DND-41 (cell line): ENCODE results near the gene KDM4F.
"Not testable (repeated sequence)": the region's sequence is repeated elsewhere in the genome, so short reads cannot be mapped to it uniquely, and the experiment has no call there.

Source experiments
- ATAC-seq: fragments of 200-7000 bp; cut with Tn5 transposase; 3 replicates; pipeline ENCODE4 v1.9.1; 2021; ENCODE audit warnings: low read depth; ENCODE audit not compliant: insufficient read depth
- DNase-seq: peaks from one replicate; pipeline ENCODE4 v3.0.0-alpha.2; 2020
- H2AFZ ChIP-seq: 2 replicates; pipeline ENCODE4 v1.6.0; 2012; ENCODE audit warnings: low read depth, low read length
- H3K27ac ChIP-seq: 2 replicates; pipeline ENCODE4 v1.5.1; 2012; ENCODE audit warnings: low read length, inconsistent platforms
- H3K27me3 ChIP-seq: fragments of 200-600 bp; sonication (generic); 2 replicates; pipeline ENCODE4 v1.6.0; 2012; ENCODE audit warnings: low read length, mild to moderate bottlenecking, inconsistent platforms; ENCODE audit not compliant: insufficient read depth, poor library complexity
- H3K36me3 ChIP-seq: 2 replicates; pipeline ENCODE4 v1.5.1; 2012; ENCODE audit warnings: low read length, inconsistent platforms; ENCODE audit not compliant: insufficient read depth
- H3K4me1 ChIP-seq: 2 replicates; pipeline ENCODE4 v1.5.1; 2012; ENCODE audit warnings: mild to moderate bottlenecking, low read length; ENCODE audit not compliant: insufficient read depth
- H3K4me2 ChIP-seq: 2 replicates; pipeline ENCODE4 v1.6.0; 2012; ENCODE audit warnings: mild to moderate bottlenecking, moderate library complexity, low read length, inconsistent platforms; ENCODE audit not compliant: insufficient read depth
- H3K4me3 ChIP-seq, 2 experiments: fragments of 200-600 bp in 1 of 2; shearing (Covaris generic) in 1 of 2; 2 replicates each; pipeline ENCODE4 v1.5.1; 2012 to 2016; ENCODE audit warnings: inconsistent platforms in 2 of 2, low read length in 2 of 2, mild to moderate bottlenecking in 2 of 2, low read depth in 1 of 2, moderate library complexity in 1 of 2
- H3K79me2 ChIP-seq: 2 replicates; pipeline ENCODE4 v1.6.0; 2012; ENCODE audit warnings: low read length, inconsistent platforms; ENCODE audit not compliant: insufficient read depth
- H3K9ac ChIP-seq: 2 replicates; pipeline ENCODE4 v1.6.0; 2012; ENCODE audit warnings: low read depth, mild to moderate bottlenecking, inconsistent platforms, low read length, moderate library complexity
- H3K9me3 ChIP-seq: 2 replicates; pipeline ENCODE4 v1.5.1; 2012; ENCODE audit warnings: low read length, moderate library complexity, mild to moderate bottlenecking, inconsistent platforms; ENCODE audit not compliant: insufficient read depth, severe bottlenecking
- H4K20me1 ChIP-seq: 2 replicates; pipeline ENCODE4 v1.6.0; 2012; ENCODE audit warnings: low read length; ENCODE audit not compliant: insufficient read depth
- CTCF ChIP-seq: IDR thresholded peaks from 2 replicates; pipeline ENCODE4 v1.5.1; 2012; ENCODE audit warnings: borderline replicate concordance, low read length, moderate library complexity, mild to moderate bottlenecking; ENCODE audit not compliant: poor library complexity, severe bottlenecking; ENCODE audit errors: extremely low read depth
- EZH2 ChIP-seq: IDR thresholded peaks from 3 replicates; pipeline ENCODE4 v1.6.1; 2012; ENCODE audit warnings: borderline replicate concordance, low read depth, mild to moderate bottlenecking, moderate library complexity, low read length, inconsistent platforms; ENCODE audit not compliant: severe bottlenecking

The KDM4F gene

GRCh38 chr11:95028357-95028756 lies 20.9 kb upstream of the KDM4F start:
- Histone ChIP-seq H3K9ac (no peak overlapping the region), H3K4me3 (no peak overlapping the region), H4K20me1 (no peaks in the 10 kb centered on the region), H3K4me1 (no peaks in the 10 kb centered on the region), H3K27me3 (no peaks in the 10 kb centered on the region), H2AFZ (no peak overlapping the region), H3K4me2 (no peak overlapping the region), H3K9me3 (no peaks in the 10 kb centered on the region), H3K27ac (no peak overlapping the region), H3K79me2 (no peaks in the 10 kb centered on the region), H3K36me3 (no peaks in the 10 kb centered on the region)
- no peak for DNase-seq
- no peak for TF ChIP-seq CTCF
- no peak for TF ChIP-seq EZH2
- no peak for ATAC-seq

GRCh38 chr11:95033051-95033450 lies 16.2 kb upstream of the KDM4F start:
- H3K9me3 ChIP-seq, result no peaks in the 10 kb centered on the region
- H3K4me2 ChIP-seq, result no peak overlapping the region
- H3K27ac ChIP-seq, result no peak overlapping the region
- H4K20me1 ChIP-seq, result no peaks in the 10 kb centered on the region
- no peak overlapping the region for H3K9ac ChIP-seq
- no peak overlapping the region for H2AFZ ChIP-seq
- TF ChIP-seq CTCF, result no peak
- no peak for TF ChIP-seq EZH2
- DNase-seq (no peak), ATAC-seq (no peak)
- no peaks in the 10 kb centered on the region for H3K79me2 ChIP-seq
- H3K27me3 ChIP-seq, result no peaks in the 10 kb centered on the region
- no peak overlapping the region for H3K4me3 ChIP-seq
- H3K36me3 ChIP-seq, result no peaks in the 10 kb centered on the region
- no peaks in the 10 kb centered on the region for H3K4me1 ChIP-seq

- Histone ChIP-seq H3K9me3 (no peaks in the 10 kb centered on the region), H3K27ac (no peak overlapping the region), H3K4me2 (no peak overlapping the region), H3K4me1 (no peaks in the 10 kb centered on the region), H3K4me3 (no peak overlapping the region), H3K79me2 (no peaks in the 10 kb centered on the region), H3K9ac (no peak overlapping the region), H2AFZ (no peak overlapping the region), H4K20me1 (no peaks in the 10 kb centered on the region), H3K27me3 (no peaks in the 10 kb centered on the region), H3K36me3 (no peaks in the 10 kb centered on the region)
- ATAC-seq, result no peak
- DNase-seq, result no peak
- no peak for TF ChIP-seq EZH2
- no peak for TF ChIP-seq CTCF
These were observed 13.9 kb upstream of the KDM4F start for GRCh38 chr11:95035316-95035715.

- H3K4me2 ChIP-seq, H3K9me3 ChIP-seq, H3K4me3 ChIP-seq, H3K27me3 ChIP-seq, H3K27ac ChIP-seq, H3K36me3 ChIP-seq, H3K79me2 ChIP-seq, H2AFZ ChIP-seq, H3K4me1 ChIP-seq, H4K20me1 ChIP-seq, ATAC-seq, H3K9ac ChIP-seq, DNase-seq: not testable (repeated sequence)
These were observed 11.7 kb upstream of the KDM4F start for GRCh38 chr11:95037356-95038035.
